HG03432 (cell line): ENCODE data around the gene UGCG.
"Not testable (repeated sequence)": the region's sequence is repeated elsewhere in the genome, so short reads cannot be mapped to it uniquely, and the experiment has no call there.

Experiments
- ATAC-seq: cut with Tn5 transposase; IDR thresholded peaks from one replicate; pipeline ENCODE4 v1.9.1; 2021; ENCODE audit warnings: mild to moderate bottlenecking, moderate library complexity; ENCODE audit not compliant: unreplicated experiment

UGCG gene

GRCh38 chr9:111895996-111896941 lies at the start of gene UGCG:
Gene UGCG (plus strand): TSS chr9:111896814. CDS start chr9:111897216, 402 bp downstream.
- ATAC-seq = peak; percentile 89

- no peak for ATAC-seq
Measured at GRCh38 chr9:111851553-111851952, 45.1 kb upstream of the UGCG start.

- ATAC-seq = no peak
Measured at GRCh38 chr9:111852291-111852690, 44.3 kb upstream of the UGCG start.

GRCh38 chr9:111853450-111853827 lies 43.2 kb upstream of the UGCG start:
- ATAC-seq = no peak

- no peak for ATAC-seq
Measured at GRCh38 chr9:111854799-111855198, 41.8 kb upstream of the UGCG start.

GRCh38 chr9:111857555-111858211 lies 38.9 kb upstream of the UGCG start:
- ATAC-seq = no peak

- no peak for ATAC-seq
Measured at GRCh38 chr9:111860443-111860842, 36.2 kb upstream of the UGCG start.

GRCh38 chr9:111863636-111864035 lies 33.0 kb upstream of the UGCG start:
- no peak for ATAC-seq

GRCh38 chr9:111866976-111867375 lies 29.6 kb upstream of the UGCG start:
- ATAC-seq = no peak

- no peak for ATAC-seq
Measured at GRCh38 chr9:111868475-111868874, 28.1 kb upstream of the UGCG start.

- peak; percentile 57 for ATAC-seq
Measured at GRCh38 chr9:111870774-111871498, 25.7 kb upstream of the UGCG start.

- ATAC-seq = no peak
Measured at GRCh38 chr9:111871499-111871855, 25.1 kb upstream of the UGCG start.

- ATAC-seq = no peak
Measured at GRCh38 chr9:111872886-111873285, 23.7 kb upstream of the UGCG start.

- ATAC-seq = no peak
Measured at GRCh38 chr9:111873901-111874300, 22.7 kb upstream of the UGCG start.

- ATAC-seq = no peak
Measured at GRCh38 chr9:111874500-111874899, 22.1 kb upstream of the UGCG start.

GRCh38 chr9:111875291-111875690 lies 21.3 kb upstream of the UGCG start:
- ATAC-seq = not testable (repeated sequence)

- not testable (repeated sequence) for ATAC-seq
Measured at GRCh38 chr9:111875691-111876090, 20.9 kb upstream of the UGCG start.

GRCh38 chr9:111876179-111876578 lies 20.4 kb upstream of the UGCG start:
- no peak for ATAC-seq

GRCh38 chr9:111877420-111877819 lies 19.2 kb upstream of the UGCG start:
- ATAC-seq = no peak

- ATAC-seq = no peak
Measured at GRCh38 chr9:111878946-111879345, 17.7 kb upstream of the UGCG start.

- ATAC-seq = no peak
Measured at GRCh38 chr9:111886983-111887718, 9.5 kb upstream of the UGCG start.
